Naive B cell (primary cell): ENCODE data around the gene TRIM38. TPM values are rescaled to one million over a fixed set of nuclear protein-coding genes. Genes with fewer than 3 reads are reported as not detected.

ENCODE experiments used
- ATAC-seq, 2 donors: fragments of 150-1000 bp; cut with Tn5 transposase; 2 replicates each; pipeline ENCODE4 v1.10.0; 2021; ENCODE audit warnings: low read depth in 2 of 2, mild to moderate bottlenecking in 2 of 2, moderate library complexity in 2 of 2
- DNase-seq: peaks from one replicate; pipeline ENCODE4 v3.0.0; 2022
- H3K27ac Mint-ChIP-seq, 6 donors: one replicate each; pipeline ENCODE4 v1.8.0; 2020 to 2022; ENCODE audit warnings: mild to moderate bottlenecking in 6 of 6, mixed read lengths in 6 of 6, moderate library complexity in 5 of 6, inconsistent platforms in 2 of 6
- H3K27me3 Mint-ChIP-seq, 3 donors: one replicate each; pipeline ENCODE4 v1.8.0; 2021 to 2022; ENCODE audit warnings: mixed read lengths in 3 of 3, mild to moderate bottlenecking in 1 of 3
- H3K36me3 Mint-ChIP-seq, 2 donors: one replicate each; pipeline ENCODE4 v1.8.0; 2020 to 2022; ENCODE audit warnings: mixed read lengths in 2 of 2, inconsistent platforms in 1 of 2, mild to moderate bottlenecking in 1 of 2
- H3K4me1 Mint-ChIP-seq, 3 donors: one replicate each; pipeline ENCODE4 v1.8.0; 2020 to 2022; ENCODE audit warnings: mixed read lengths in 3 of 3, inconsistent platforms in 1 of 3, mild to moderate bottlenecking in 1 of 3, moderate library complexity in 1 of 3
- H3K4me3 Mint-ChIP-seq, 8 donors: one replicate each; pipeline ENCODE4 v1.8.0; 2020 to 2022; ENCODE audit warnings: mild to moderate bottlenecking in 8 of 8, mixed read lengths in 8 of 8, moderate library complexity in 8 of 8, inconsistent platforms in 2 of 8
- H3K9me3 Mint-ChIP-seq, 7 donors: one replicate each; pipeline ENCODE4 v1.8.0; 2020 to 2022; ENCODE audit warnings: mixed read lengths in 7 of 7, mild to moderate bottlenecking in 5 of 7, inconsistent platforms in 2 of 7, moderate library complexity in 1 of 7
- polyA plus RNA-seq, 6 donors: library from polyadenylated mRNA; unstranded; fragments of 300-500 nt; fragmentation: Illumina TruSeq; gene quantifications; one replicate each; pipeline ENCODE4 v1.2.3, GENCODE V29; 2021; ENCODE audit warnings: low read depth in 6 of 6

TRIM38 gene
- polyA plus RNA-seq, 6 donors from 2014 or later, result 8.4 to 25.9 (median 19.5) TPM

DNA sequence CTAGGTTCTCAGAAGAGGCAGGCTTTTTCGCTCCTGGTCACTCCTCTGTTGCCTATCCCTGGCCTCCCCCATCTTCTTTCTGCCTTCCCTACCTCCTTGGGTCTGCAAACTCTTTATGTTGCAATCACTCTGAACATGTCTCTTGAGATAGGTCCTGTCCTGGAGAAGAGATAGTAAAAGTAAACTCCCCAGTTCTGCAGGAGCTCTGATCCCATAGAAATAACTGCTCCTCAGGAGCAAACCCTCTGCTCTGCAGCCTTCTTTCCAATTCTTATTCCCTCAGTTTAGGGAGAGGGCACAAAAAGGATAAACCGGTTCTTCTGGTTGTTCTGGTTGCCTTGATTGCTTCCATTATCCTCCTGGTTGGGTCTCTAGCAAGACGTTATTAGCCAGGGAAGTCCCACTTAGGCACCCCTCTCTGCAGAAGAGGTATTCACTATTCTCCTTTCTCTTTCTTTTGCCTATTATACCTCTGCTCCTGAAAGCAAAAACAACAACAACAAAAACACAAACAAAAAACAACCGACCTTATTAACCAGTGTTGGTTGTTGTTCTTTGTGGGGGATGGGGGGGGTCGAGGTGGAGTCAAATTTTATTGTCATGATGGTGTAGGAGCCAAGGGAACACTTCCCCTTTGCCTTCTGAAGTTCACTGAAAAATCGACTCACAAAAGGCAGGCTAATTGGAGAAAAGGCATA, 973 bp downstream of the TRIM38 start:
- Mint-ChIP-seq H3K4me3 (peak overlapping the region; percentile 92 to 100 (median 98)), H3K36me3 (peaks cover 28 to 43% of the 10 kb centered on the region in 2 donors), H3K4me1 (peaks cover 82 to 87% (median 85%) of the 10 kb centered on the region in 3 donors), H3K27ac (peak overlapping the region; percentile 86 to 100 (median 96)), H3K9me3 (no peaks in the 10 kb centered on the region), H3K27me3 (no peaks in the 10 kb centered on the region)
- DNase-seq (peak; percentile 19), ATAC-seq (no peak)

DNA sequence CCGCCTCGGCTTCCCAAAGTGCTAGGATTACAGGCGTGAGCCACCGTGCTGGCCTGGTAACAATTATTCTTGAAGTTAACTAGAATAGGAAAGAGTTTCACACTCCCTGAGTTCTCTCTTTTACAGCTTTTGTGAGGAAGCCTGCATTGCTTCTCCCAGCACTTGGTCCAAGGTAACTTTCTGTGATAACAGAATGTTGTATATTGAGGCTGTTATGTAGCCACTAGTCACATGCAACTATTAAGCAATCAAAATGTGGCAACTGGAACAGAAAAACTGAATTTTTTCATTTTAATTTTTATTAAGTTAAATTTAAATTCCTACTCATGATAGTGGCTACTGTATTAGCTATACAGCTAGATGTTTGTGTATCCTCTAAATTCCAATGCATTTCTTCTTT, 2.5 kb downstream of the TRIM38 start:
- DNase-seq (no peak), ATAC-seq (no peak)
- no peaks in the 10 kb centered on the region for H3K27me3 Mint-ChIP-seq
- peaks cover 77 to 81% (median 81%) of the 10 kb centered on the region in 3 donors for H3K4me1 Mint-ChIP-seq
- peak overlapping the region in 2 of 6 donors; percentile 63 to 88 for H3K27ac Mint-ChIP-seq
- H3K4me3 Mint-ChIP-seq, result peak overlapping the region; percentile 77 to 100 (median 92)
- no peaks in the 10 kb centered on the region for H3K9me3 Mint-ChIP-seq
- peaks cover 28 to 53% of the 10 kb centered on the region in 2 donors for H3K36me3 Mint-ChIP-seq

DNA sequence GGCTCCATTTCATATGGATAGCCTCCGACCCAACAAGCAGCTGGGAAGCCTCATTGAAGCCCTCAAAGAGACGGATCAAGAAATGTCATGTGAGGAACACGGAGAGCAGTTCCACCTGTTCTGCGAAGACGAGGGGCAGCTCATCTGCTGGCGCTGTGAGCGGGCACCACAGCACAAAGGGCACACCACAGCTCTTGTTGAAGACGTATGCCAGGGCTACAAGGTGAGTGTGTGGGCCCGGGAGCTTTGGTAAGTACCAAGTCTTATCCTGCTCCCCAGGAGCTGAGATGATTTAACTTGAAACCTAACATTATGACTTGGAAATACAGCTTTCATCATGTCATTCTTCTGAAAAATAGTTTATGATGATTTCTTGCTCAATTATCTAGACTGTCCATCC, 4.1 kb downstream of the TRIM38 start:
- H3K27me3 Mint-ChIP-seq, result no peaks in the 10 kb centered on the region
- H3K9me3 Mint-ChIP-seq, result no peaks in the 10 kb centered on the region
- peak overlapping the region; percentile 70 to 86 (median 78) for H3K27ac Mint-ChIP-seq
- no peak for DNase-seq
- no peak for ATAC-seq
- H3K4me3 Mint-ChIP-seq, result peak overlapping the region; percentile 78 to 100 (median 86)
- H3K36me3 Mint-ChIP-seq, result peaks cover 41 to 70% of the 10 kb centered on the region in 2 donors
- peaks cover 75 to 81% (median 76%) of the 10 kb centered on the region in 3 donors for H3K4me1 Mint-ChIP-seq

DNA sequence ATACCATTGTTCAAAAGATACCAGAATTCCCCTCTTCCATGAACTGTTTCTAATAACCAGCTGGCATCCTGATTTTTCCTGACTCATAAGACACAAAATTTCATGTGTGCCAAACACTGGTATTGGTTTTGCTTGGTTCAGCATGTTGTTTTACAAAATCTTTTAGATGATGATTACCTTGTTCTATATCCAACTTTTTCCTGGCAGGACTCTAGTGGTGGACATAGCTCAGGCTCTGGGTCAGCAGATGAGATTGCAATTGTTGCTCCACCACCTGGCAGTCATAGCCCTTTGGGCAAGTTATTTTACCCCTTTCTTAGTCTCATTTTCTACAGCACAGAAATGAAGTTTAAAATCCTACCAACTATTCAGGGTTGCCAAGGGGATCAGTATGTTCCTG, 6.2 kb downstream of the TRIM38 start:
- peak overlapping the region; percentile 11 to 100 (median 72) for H3K4me3 Mint-ChIP-seq
- peaks cover 53 to 62% of the 10 kb centered on the region in 2 donors for H3K36me3 Mint-ChIP-seq

DNA sequence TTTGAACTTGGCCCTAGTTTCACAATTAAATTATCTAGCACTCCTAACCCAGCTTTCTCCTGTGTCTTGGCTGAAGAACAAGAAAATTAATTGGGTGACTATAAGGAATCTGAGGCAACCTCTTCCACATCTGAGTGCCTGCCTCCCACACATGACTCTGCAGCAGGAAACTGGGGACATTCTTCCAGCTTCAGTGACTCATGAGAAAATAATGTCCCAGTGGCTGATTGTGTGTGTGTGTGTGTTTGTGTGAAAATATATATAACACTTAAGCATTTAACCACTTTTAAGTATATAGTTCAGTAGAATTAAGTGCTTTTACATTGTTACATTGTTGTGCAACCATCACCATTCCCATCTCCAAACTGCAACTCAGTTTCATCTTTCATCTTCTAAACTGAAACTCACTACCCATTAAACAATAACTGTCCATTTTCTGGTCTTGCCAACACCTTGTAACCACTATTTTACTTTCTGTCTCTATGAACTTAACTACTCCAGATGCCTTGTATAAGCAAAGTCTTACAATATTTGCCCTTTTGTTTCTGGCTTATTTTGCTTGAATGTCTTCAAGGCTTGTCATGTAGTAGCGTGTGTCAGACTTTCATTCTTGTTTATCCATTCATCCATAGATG, 8.7 kb downstream of the TRIM38 start:
- Mint-ChIP-seq H3K36me3 (peaks cover 52 to 53% of the 10 kb centered on the region in 2 donors), H3K9me3 (no peaks in the 10 kb centered on the region), H3K4me3 (peak overlapping the region in 1 of 8 donors; percentile 30), H3K27me3 (no peaks in the 10 kb centered on the region), H3K4me1 (peaks cover 67 to 78% (median 72%) of the 10 kb centered on the region in 3 donors), H3K27ac (peak overlapping the region in 5 of 6 donors; percentile 10 to 95 (median 37))
- no peak for ATAC-seq
- DNase-seq, result no peak

More for the DNA sequence above, 6.2 kb downstream of the TRIM38 start:
- no peaks in the 10 kb centered on the region for H3K27me3 Mint-ChIP-seq
- DNase-seq, result no peak
- no peak for ATAC-seq
- H3K4me1 Mint-ChIP-seq, result peaks cover 71 to 88% (median 77%) of the 10 kb centered on the region in 3 donors
- no peaks in the 10 kb centered on the region for H3K9me3 Mint-ChIP-seq
- peak overlapping the region in 5 of 6 donors; percentile 38 to 77 (median 54) for H3K27ac Mint-ChIP-seq

DNA sequence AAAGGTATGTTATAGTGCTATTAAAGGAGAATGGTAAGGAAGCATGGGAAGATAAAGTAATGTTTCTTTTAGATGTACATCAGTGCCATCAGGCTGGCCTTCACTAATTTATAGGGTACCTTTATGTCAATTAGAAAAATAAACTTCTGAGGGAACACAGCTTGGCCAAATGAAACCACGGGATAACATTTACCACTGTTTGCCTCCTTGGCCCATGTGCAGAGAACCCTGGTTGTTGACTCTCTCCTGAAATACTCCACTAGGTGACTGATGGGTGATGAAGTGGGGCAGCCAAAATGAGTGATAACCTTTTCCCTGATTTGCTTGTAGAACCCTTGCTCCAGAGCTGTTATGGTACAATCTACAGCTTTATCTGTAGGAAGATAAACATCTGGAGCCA, 9.5 kb downstream of the TRIM38 start:
- H3K27ac Mint-ChIP-seq, result peak overlapping the region in 3 of 6 donors; percentile 37 to 95 (median 83)

DNA sequence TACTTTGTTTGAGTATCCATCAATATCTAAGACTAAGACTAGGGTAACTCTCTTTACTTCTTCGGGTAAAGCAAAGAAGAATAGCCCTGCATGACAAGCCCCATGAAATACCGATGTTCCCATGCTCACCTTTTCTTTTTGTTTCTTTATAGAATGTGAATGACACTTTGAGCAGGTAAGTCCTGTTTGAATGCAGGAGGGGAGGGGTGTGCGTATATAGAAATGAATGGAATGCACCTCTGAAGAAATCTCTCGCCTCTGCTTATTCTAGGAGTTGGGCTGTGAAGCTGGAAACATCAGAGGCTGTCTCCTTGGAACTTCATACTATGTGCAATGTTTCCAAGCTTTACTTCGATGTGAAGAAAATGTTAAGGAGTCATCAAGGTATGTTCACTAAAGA, 10.3 kb downstream of the TRIM38 start:
- Mint-ChIP-seq H3K36me3 (peaks cover 37 to 42% of the 10 kb centered on the region in 2 donors), H3K9me3 (no peaks in the 10 kb centered on the region), H3K27me3 (no peaks in the 10 kb centered on the region), H3K4me3 (no peak overlapping the region), H3K4me1 (peaks cover 59 to 78% (median 71%) of the 10 kb centered on the region in 3 donors), H3K27ac (peak overlapping the region in 2 of 6 donors; percentile 32 to 53)
- ATAC-seq (no peak), DNase-seq (no peak)

More for the DNA sequence above, 9.5 kb downstream of the TRIM38 start:
- ATAC-seq (no peak), DNase-seq (no peak)
- Mint-ChIP-seq H3K9me3 (no peaks in the 10 kb centered on the region), H3K4me3 (no peak overlapping the region), H3K36me3 (peaks cover 45 to 50% of the 10 kb centered on the region in 2 donors), H3K27me3 (no peaks in the 10 kb centered on the region), H3K4me1 (peaks cover 62 to 78% (median 72%) of the 10 kb centered on the region in 3 donors)

DNA sequence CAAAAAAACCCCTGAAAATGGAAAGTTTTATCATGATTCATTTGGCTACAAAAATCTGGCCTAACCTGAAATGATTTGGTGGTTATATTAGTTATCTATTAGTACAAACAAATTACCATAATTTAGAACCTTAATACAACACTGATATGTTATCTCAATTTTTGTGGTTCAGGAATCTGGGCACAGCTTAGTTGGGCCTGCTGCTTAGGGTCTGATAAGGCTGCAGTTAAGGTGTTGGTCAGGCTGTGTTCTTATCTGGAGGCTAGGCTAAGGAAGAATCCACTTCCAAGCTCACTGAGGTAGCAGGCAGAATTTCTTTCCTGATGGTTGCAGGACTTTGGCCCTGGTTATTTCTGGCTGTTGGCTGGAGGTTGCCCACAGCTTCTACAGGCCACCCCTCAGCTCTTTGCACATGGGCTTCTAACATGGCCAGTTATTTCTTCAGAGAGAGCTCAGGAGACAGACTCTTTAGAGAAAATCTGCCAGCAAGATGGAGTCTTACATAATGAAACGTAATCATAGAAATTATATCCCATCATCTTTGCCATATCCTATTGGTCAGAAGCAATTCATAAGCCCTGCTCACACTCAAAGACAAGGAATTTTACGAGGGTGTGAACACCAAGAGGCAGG, 11.4 kb downstream of the TRIM38 start:
- H3K27me3 Mint-ChIP-seq, result no peaks in the 10 kb centered on the region
- peak overlapping the region in 1 of 8 donors; percentile 37 for H3K4me3 Mint-ChIP-seq
- H3K36me3 Mint-ChIP-seq, result peaks cover 30 to 36% of the 10 kb centered on the region in 2 donors
- DNase-seq (no peak), ATAC-seq (no peak)
- peaks cover 52 to 70% (median 62%) of the 10 kb centered on the region in 3 donors for H3K4me1 Mint-ChIP-seq
- no peaks in the 10 kb centered on the region for H3K9me3 Mint-ChIP-seq
- peak overlapping the region in 3 of 6 donors; percentile 56 to 75 (median 62) for H3K27ac Mint-ChIP-seq

DNA sequence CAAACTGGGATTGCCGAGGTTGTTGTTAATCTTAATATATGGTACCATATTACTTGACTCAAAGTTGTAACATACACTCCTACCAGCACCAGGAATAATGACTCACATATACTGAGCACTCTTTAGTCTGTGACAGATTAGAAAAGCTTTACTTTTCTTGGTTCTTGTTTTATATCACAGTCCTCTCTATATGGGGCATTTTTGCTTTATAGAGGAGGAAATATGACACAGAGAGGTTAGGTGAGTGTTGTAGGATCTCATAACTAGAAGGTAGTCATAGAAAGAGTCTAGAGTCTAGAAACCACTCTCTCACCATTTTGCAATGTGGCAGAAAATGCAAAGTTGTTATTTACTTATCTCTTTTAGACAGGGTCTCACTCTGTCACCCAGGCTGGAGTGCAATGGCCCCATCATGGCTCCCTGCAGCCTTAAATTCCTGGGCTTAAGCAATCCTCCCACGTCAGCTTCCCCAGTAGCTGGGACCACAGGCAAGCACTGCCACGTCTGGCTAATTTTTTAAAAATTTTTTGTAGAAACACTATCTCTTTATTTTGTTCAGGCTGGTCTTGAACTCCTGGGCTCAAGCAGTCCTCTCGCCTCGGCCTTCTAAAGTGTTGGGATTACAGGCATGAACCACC, 13.4 kb downstream of the TRIM38 start:
- no peak for ATAC-seq
- Mint-ChIP-seq H3K9me3 (no peaks in the 10 kb centered on the region), H3K4me1 (peaks cover 42 to 55% (median 52%) of the 10 kb centered on the region in 3 donors), H3K27me3 (no peaks in the 10 kb centered on the region), H3K27ac (peak overlapping the region in 4 of 6 donors; percentile 10 to 62 (median 36)), H3K4me3 (peak overlapping the region in 1 of 8 donors; percentile 2), H3K36me3 (peaks cover 20 to 27% of the 10 kb centered on the region in 2 donors)
- no peak for DNase-seq

DNA sequence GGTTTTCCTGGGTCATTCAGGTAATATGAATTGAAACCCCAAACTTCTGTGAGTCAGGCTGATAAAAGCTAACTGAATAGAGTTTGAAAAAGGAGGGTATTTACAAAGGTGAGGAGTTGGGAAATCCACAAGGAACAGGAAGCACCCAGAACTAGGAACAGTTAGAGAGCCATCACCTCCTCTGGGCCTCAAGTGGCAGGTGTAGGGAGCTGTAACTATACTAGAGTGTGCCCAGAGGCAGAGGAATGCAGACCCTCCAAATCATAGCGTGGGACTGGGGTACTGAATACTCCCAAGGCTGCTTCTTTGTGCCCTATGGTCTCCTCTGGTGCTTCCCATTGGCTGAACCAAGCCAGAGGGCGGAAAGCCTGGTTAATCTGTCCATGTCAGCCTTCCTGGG, 18.3 kb downstream of the TRIM38 start:
- DNase-seq, result no peak
- no peak for ATAC-seq
- no peaks in the 10 kb centered on the region for H3K27me3 Mint-ChIP-seq
- peak overlapping the region; percentile 51 to 80 (median 72) for H3K27ac Mint-ChIP-seq
- peaks cover 31 to 48% (median 45%) of the 10 kb centered on the region in 3 donors for H3K4me1 Mint-ChIP-seq
- H3K36me3 Mint-ChIP-seq, result peaks cover 17 to 35% of the 10 kb centered on the region in 2 donors
- H3K4me3 Mint-ChIP-seq, result no peak overlapping the region
- H3K9me3 Mint-ChIP-seq, result no peaks in the 10 kb centered on the region

DNA sequence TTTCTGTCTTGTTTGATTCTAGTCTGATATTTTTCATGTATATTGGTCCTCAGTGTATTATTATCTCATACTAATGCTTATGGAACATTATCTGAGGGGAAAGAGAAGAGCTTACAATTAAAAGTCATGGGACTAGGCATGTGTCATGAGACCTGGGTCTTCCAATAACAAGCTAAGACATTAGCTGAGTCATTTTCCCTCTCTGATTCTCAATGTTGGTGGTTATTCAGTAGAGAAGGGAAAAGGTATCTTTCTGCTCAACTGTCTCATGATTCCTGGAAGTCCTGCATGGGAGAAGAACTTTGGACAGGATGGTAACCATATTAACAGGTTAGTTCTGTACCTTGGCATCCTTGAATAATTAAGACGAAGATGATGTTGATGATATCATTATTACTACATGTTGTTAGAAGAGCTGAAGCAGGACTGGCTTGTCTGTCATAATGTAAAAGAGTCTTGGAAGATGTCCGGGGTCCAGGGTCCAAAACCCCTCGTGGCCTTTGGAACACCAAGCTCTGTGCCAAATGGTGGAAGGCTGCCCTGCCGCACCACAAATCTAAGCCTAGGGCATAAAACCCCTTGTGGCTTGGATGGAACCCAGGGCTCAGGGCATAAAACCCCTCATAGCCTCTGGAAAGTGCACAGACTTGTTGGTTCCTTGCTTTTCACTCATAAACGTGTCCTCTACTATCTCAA, 19.1 kb downstream of the TRIM38 start:
- Mint-ChIP-seq H3K36me3 (peaks cover 13 to 35% of the 10 kb centered on the region in 2 donors), H3K27ac (peak overlapping the region; percentile 12 to 80 (median 60)), H3K4me3 (no peak overlapping the region), H3K27me3 (no peaks in the 10 kb centered on the region), H3K9me3 (no peaks in the 10 kb centered on the region), H3K4me1 (peaks cover 25 to 49% (median 38%) of the 10 kb centered on the region in 3 donors)
- ATAC-seq (no peak), DNase-seq (no peak)

DNA sequence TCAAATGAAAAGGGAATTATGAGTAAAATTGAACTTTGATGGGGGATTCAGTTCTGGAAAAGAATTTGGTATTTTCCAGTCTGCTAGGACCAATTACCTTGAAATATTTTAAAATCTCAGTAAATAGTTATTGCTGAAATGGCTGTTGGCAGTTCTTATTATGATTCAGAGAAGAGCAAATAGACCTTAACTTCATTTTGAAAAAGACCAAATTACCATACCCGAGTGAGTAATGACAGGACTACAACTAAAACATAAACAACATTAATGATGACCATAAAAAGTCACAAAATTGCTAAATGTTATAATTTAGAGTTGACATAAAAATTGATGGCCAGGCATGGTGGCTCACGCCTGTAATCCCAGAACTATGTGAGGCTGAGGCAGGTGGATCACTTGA, 21.7 kb downstream of the TRIM38 start:
- peaks cover 29 to 46% (median 42%) of the 10 kb centered on the region in 3 donors for H3K4me1 Mint-ChIP-seq
- no peak for ATAC-seq
- H3K27ac Mint-ChIP-seq, result peak overlapping the region in 4 of 6 donors; percentile 24 to 63 (median 46)
- H3K36me3 Mint-ChIP-seq, result peaks cover 20 to 41% of the 10 kb centered on the region in 2 donors
- no peak for DNase-seq
- H3K9me3 Mint-ChIP-seq, result no peaks in the 10 kb centered on the region
- H3K27me3 Mint-ChIP-seq, result no peaks in the 10 kb centered on the region
- H3K4me3 Mint-ChIP-seq, result no peak overlapping the region
